ENCODE measurements around the gene SLC8A2.

The SLC8A2 gene

DNA sequence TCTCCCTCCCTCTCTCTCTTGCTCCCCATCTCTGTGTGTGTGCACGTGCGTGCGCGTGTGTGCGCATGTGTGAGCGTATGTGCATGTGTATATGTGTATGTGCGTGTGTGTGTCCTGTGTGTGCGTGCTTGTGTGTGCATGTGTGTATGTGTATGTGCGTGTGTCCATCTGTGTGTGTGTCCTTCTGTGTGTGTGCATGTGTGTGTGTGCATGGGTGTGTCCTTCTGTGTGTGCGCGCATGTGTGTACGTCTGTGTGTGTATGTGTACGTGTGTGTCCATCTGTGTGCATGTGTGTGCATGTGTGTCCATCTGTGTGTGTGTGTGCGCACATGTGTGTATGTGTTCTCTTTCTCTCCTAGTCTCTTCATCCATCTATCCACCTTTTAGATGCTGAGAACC is 12.2 kb downstream of the SLC8A2 start:
- no peak for DNase-seq (ENCODE audit: low read depth)

DNA sequence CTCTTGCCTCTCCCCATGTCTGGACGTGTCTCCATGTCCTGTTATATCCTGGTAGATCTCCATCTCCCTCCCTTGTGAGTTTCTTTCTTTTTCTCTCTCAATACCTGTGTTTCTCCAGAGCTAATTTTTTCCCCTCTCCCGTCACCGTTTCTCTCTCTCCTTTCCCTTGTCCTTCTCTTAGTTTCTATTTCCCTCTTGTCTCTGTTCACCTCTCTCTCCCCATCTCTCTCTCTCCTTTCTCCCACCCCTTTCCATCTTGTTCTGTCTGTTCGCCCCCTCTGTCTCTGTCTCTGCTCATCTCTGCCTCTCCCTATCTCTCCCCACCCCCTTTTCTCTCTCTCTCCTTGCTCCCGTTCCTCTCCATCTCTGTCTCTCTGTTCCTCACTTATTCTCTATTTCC is 13.0 kb downstream of the SLC8A2 start:
- no peak for DNase-seq (ENCODE audit: low read depth)

DNA sequence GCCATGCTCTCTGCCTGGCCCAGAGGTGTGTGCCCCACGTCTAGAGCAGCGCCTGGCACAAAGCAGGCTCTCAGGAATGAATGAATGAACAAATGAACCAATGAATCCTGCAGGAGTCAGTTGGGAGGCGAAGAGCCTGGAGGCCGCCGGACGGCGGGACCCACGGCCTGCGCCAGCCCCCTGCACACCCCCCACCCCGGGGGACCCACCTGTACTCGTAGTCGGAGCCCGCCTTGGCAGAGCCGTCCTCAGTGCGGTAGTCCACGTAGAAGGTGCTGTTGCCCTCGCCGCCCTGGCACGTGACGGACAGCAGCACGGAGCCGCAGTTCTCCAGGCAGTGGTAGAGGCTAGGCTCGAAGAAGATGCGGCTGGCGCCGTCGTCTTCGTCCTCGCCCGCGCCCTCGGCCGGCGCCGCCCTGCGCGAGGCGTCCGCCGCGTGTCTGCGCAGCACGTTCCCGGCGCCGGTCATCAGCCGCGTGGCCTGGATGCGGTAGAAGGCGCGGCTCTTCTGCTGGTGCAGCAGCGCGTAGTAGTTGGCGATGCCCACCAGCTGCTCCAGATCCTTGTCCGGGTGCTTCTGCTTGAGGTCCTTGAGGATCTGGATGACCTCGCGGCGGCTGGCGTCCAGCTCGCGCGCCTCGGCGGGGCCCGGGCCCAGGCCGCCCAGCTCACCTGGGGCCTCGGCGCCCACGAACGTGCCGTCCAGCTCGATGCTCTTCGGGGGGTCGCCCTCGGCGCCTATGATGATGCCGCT is 14.8 kb downstream of the SLC8A2 start:
- no peak for DNase-seq (ENCODE audit: low read depth)

DNA sequence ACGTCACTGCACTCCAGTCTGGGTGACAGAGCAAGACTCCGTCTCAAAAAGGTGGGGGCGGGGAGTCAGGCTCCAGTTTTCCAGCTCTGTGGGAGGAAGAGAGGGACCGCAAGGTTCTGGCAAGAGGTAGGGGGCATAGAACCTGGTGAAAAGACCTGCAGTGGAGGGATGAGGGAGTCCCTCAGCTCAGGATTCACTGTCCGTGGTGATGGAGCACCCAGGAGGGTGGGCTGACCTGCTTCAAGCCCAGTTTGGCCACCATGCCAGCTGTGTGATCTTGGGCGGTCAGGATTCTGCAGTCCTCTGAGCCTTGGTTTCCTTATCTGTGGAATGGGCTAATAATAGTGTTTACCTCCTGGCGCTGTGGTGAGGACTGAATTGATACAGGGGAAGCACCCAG is 21.2 kb downstream of the SLC8A2 start:
- no peak for DNase-seq (ENCODE audit: low read depth)

DNA sequence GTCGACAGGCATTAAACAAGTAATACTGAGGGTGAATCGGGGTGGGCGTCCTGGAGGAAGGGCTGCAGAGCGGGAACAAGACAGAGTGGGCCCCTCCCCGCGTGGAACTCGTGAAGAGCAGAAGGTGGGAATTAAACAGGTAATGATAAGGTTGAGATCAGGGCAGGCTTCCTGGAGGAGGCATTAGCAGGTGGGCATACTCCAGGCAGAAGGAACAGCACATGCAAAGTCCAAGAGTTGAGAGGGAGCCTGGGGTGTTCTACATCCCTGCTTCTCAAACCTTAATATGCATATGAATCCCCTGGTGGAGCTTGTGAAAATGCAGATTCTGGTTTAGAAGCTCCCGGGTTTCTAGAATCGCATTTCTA is 23.3 kb downstream of the SLC8A2 start:
- DNase-seq (ENCODE audit: low read depth), result no peak

GRCh38 chr19:47447470-47448359 is 24.0 kb downstream of the SLC8A2 start:
- DNase-seq (ENCODE audit: low read depth), result no peak

GRCh38 chr19:47446534-47447469 is 24.9 kb downstream of the SLC8A2 start:
- DNase-seq (ENCODE audit: low read depth), result no peak

GRCh38 chr19:47445937-47446402 is 25.7 kb downstream of the SLC8A2 start:
- no peak for DNase-seq (ENCODE audit: low read depth)

- no peak for DNase-seq (ENCODE audit: low read depth)
Measured at GRCh38 chr19:47445527-47445926, 26.2 kb downstream of the SLC8A2 start.

- DNase-seq (ENCODE audit: low read depth), result no peak
Measured at GRCh38 chr19:47444388-47444821, 27.3 kb downstream of the SLC8A2 start.

DNA sequence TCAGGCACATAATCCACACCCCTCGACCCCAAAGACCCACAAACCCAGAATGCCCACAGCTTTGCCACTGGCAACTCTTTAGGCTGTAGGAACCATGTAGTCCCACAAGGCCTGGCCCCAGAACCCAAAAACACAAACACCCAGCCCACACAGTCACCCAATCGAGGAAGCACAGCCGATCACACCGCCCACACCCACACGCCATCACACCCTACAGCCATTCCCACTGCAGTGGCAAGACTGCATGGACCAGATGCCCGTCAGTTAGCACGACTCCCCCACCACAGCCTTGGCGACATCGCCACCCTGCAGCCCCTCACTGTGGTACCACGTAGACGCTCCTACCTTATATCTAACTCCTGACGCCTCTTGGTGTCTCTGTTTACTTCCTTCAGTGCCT is 28.4 kb downstream of the SLC8A2 start:
- no peak for DNase-seq (ENCODE audit: low read depth)

DNA sequence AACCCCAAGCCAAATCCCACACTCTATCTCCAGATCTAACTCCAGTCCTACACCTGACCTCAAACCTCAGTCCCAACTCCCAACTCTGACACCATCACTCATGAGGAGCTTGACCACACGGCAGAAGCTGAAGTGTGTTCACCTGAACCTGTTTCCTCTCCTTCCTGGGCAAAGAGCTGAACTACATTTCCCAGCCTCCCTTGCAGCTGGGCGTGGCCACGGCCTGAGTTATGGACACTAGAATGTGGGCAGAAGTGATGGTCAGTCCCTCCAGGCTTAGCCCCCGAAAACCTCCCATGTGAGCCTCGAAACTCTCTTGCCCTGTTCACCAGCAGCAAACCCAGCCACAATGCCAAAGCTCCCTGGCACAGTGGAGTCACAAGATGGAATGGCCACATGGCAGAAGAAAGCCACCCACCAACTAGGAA is 32.9 kb downstream of the SLC8A2 start:
- DNase-seq (ENCODE audit: low read depth), result no peak

- DNase-seq (ENCODE audit: low read depth), result no peak
Measured at GRCh38 chr19:47437500-47437899, 34.2 kb downstream of the SLC8A2 start.

DNA sequence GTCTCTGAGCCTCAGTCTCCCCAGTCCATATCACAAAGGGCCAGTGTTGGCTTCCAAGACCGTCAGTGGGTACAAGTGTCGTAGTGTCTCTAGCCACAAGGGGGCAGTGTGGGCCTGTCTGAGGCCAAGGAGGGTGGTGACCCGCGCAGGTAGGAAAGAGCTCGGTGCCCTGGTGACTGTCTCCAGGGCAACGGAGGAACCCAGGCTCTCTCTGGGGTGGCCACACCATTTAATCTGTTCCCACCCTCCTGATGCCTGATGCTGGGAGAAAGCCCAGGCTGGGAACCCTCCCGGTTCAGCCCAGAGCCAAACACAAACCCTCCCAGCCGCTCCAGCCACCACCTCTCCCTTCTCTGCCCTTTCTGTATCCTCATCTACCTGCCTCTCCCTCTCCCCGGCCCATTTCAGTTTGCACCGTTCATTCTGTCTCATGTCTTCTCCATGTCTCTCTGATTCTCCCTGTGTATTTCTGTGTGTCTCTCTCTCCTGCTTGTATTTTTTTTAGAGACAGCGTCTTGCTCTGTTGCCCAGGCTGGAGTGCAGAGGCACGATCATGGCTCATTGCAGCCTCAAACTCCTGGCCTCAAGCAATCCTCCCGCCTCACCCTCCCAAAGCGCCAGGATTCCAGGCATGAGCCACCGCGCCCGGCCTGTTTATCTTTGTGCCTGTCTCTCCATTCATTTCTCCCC is 34.8 kb downstream of the SLC8A2 start:
- DNase-seq (ENCODE audit: low read depth), result peak; percentile 24

GRCh38 chr19:47435883-47436417 is 35.7 kb downstream of the SLC8A2 start:
- DNase-seq (ENCODE audit: low read depth), result no peak

DNA sequence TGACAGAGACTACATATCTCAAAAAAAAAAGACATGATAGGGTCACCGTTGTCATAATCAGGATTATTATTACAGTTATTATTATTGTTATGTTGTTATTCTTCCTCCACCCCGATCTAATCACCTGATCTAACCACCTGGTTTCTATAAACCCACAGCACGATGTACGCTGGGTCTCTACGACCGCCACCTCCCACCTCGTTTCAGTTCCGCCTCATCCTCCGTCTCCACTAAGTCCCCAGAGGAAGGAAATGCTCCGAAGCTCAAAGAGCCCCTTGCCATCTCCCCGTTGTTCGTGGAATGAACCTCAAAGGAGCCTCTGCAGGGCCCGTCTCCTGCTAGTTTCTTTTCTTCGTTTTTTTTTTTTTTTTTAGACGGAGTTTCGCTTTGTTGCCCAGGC is 36.5 kb downstream of the SLC8A2 start:
- no peak for DNase-seq (ENCODE audit: low read depth)

DNA sequence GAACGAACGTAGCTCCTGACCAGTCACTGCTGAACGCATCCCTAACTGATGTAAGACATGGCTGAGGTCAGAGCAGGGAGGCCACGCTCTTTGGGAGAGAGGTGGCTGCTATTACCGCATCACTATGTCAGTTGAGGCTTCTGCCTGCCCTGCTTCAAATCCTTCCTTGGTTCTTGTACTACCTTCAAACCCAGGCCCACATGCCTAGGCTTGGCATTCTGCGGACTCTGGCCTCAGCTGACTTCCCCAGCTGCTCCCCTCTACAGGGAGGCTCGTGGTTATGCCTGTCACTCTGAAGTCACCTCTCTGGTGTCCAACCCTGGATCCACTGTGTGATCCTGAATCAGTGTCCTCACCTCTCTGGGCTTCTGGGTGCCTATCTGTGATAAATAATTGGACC is 37.6 kb downstream of the SLC8A2 start:
- no peak for DNase-seq (ENCODE audit: low read depth)

- DNase-seq (ENCODE audit: low read depth), result peak; percentile 54
Measured at GRCh38 chr19:47433121-47433520, 38.6 kb downstream of the SLC8A2 start.

- no peak for DNase-seq (ENCODE audit: low read depth)
Measured at GRCh38 chr19:47432499-47432898, 39.2 kb downstream of the SLC8A2 start.

GRCh38 chr19:47432091-47432490 is 39.6 kb downstream of the SLC8A2 start:
- no peak for DNase-seq (ENCODE audit: low read depth)

Measured in fibroblast of gingiva (primary cell).